Activated CD8-positive, alpha-beta memory T cell treated with anti-CD3 and anti-CD28 coated beads for 48 hours (primary cell): Measurements from ENCODE around the gene SNED1.

ENCODE experiments used
- DNase-seq, 3 experiments: peaks; one replicate each; pipeline ENCODE4 v3.0.0-alpha.2; 2020; ENCODE audit warnings: low read depth in 2 of 3, low spot score in 2 of 3

The SNED1 gene

GRCh38 chr2:241142063-241142462, 143.6 kb downstream of the SNED1 start:
- DNase-seq = no peak

GRCh38 chr2:241142593-241142992, 144.2 kb downstream of the SNED1 start:
- DNase-seq = no peak
